HG03520 (cell line): ENCODE measurements around the gene PSMG1.

Source experiments
- ATAC-seq: cut with Tn5 transposase; IDR thresholded peaks from one replicate; pipeline ENCODE4 v1.9.1; 2021; ENCODE audit warnings: mild to moderate bottlenecking, moderate library complexity; ENCODE audit not compliant: unreplicated experiment

Gene PSMG1

GRCh38 chr21:39125752-39126485, 57.3 kb downstream of the PSMG1 start:
- no peak for ATAC-seq
